HG03064 (cell line): Measurements from ENCODE around the gene SPTBN4.
"Not testable (repeated sequence)": the region's sequence is repeated elsewhere in the genome, so short reads cannot be mapped to it uniquely, and the experiment has no call there.

Source experiments
- ATAC-seq: cut with Tn5 transposase; IDR thresholded peaks from one replicate; pipeline ENCODE4 v1.9.1; 2021; ENCODE audit warnings: low read depth; ENCODE audit not compliant: unreplicated experiment

Gene SPTBN4

DNA sequence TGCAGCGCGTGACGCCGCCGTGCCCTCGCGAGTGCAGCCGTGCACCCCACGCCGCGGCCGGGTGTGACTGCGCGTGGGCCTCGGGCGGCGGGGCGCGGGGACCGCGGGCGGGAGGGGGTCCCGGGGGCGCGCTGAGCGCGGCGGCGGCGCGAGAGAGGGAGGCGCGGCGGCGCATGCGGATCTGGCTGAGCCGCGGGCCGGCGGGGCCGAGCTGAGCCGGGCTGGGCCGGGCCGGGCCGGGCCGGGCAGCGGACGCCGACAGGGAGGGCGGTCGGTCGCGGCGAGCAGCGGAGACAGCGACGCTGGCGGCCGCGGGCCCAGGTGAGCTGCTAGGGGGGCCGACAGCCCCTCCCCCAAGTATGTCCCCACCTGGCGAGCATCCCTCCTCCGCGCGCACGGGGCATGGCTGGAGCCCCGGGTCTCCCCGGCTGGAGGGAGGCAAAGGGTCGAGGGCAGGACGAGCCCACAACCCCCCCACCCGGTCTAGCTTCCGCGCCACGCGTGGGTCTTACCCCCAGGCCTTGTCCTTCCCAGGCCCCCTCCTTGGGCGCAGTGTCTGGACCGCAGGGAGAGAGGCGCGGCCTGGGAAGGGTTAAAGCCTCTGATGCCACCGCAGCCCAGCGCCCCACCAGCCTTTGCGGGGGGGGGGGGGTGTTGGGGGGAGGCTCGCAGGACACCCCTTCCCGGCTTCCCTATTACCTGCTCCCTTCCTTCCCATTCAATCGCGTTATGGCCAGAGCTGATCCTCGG, at the start of gene SPTBN4:
Gene SPTBN4 (plus strand): TSS at position 17 of the 750 bp plus-strand sequence. CDS start 5,621 bp downstream, outside the sequence.
- no peak for ATAC-seq

DNA sequence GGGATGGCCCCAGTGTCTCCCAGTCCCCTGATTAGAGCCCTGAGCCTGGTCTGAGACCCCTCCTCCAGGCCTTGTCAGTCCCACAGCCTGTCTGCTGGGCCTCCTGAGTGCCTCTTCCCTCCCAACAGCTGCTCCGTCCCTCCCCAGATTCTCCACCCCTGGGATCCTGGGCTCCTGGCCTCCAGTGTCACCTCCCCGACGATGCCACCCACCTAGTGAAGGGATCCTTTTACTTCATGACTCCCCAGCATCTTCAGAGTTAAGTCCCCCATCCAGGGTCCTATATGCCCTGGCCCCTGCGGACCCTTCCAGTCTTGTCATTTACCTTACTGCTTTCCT, 49.2 kb upstream of the SPTBN4 start:
- no peak for ATAC-seq

DNA sequence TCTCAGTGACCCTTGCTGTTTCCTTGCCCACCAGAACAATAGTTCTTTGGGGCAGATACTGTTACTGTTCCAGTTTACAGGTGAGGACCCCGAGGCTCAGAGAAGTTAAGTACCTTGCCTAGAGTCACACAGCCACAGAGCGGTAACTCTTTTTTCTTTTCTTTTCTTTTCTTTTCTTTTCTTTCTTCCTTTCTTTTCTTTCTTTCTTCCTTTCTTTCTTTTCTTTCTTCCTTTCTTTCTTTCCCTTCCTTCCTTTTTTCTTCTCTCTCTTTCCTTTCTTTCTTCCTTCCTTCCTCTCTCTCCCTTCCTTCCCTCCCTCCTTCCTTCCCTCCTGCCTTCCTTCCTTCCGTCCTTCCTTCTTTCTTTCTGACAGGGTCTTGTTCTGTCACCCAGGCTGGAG, 48.8 kb upstream of the SPTBN4 start:
- no peak for ATAC-seq

DNA sequence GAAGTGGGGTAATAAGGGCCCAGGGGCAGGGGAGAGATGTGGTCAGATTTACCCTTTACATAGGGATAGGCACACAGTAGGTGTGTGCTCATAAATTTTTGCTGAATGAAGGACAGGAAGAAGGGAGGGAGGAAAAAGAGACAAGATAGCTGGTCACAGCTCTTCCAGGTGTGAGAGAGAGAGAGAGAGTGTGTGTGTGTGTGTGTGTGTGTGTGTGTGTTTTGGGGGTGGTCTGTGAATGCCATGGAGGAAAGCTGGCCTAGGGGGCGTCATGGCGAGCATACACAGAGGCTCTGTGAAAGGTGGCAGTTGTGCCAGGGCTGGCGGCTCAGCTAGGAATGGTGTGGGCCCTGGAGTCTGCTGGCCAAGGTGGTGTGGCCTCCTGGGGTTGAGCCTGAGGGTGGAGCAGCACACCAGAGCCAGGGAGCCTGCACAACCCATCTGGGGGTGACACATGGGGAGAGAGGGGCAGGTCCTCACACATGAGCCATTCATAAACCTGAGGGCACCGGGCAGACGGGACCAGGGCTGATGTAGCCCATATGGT, 47.7 kb upstream of the SPTBN4 start:
- no peak for ATAC-seq

DNA sequence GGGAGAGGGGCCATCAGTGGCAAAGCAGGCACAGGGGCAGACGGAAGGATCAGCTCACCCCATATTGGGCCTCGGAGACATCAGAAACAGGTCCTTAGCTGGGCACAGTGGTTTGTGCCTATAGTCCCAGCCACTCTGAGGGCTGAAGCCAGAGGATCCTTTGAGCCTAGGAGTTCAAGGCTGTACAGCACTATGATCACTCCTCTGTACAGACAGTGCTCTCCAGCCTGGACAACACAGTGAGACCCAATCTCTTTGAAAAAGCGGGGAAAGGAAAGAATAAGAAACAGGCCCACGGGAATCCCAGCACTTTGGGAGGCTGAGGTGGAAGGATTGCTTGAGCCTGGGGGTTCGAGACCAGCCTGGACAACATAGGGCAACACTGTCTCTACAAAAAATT, 47.0 kb upstream of the SPTBN4 start:
- no peak for ATAC-seq

DNA sequence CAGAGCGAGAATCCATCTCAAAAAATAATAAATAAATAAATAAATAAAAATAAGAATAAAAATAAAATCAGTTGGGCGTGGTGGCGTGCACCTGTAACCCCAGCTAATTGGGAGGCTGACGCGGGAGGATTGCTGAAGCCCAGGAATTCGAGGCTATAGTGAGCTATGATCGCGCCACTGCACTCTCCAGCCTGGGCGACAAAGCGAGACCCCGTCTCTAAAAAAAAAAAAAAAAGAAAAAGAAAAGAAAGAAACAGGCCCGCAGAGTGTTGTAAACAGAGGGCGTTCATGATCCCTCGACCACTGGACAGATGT, 46.4 kb upstream of the SPTBN4 start:
- ATAC-seq: no peak

DNA sequence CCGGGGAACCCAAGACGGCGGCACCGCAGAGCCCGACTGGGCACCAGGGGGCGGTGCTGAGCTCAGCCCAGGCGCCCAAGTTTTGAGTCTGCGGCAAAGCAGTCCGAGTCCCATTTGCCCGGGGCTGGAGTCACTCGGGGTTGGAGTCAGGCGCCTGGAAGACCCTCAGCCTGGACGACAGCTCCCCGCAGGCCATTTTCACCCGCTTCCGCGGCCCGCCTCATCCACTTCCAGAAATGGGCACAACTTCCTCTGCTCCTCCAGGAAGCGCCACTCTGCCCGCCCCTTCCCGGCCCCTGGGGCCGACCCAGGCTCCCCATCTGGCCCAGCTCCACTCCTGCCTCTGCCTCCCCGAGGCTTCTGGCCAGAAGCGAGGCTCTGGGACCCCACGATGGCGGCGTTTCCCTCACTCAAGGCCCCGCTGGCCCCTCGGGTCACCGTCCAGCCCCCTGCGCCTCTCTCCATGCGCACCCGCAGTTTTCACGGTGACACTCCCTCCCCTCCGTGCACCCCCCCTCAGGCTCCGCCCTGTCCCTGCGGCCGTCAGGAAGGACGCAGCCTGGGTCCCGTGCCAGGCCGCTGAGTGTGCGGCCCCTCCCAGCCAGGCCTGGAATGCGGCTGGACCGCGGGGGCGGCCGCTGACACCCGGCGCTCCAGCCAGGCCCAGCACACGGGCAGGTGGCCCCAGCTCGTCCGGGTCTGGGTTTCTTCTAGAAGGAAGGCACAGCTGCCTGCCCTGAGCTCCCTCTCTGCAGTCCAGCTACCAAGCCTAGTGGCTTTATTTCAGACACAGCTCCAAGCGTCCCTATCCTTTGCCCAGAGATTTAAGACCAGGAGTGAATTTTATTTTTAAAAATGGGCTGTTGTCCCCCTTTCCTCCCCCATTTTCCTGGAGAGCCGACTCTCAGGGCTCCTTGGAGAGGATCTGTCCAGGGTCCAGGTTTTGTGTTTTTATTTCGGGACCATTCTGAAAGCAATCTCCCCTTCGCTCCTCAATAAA, 45.7 kb upstream of the SPTBN4 start:
- peak; percentile 31 for ATAC-seq

DNA sequence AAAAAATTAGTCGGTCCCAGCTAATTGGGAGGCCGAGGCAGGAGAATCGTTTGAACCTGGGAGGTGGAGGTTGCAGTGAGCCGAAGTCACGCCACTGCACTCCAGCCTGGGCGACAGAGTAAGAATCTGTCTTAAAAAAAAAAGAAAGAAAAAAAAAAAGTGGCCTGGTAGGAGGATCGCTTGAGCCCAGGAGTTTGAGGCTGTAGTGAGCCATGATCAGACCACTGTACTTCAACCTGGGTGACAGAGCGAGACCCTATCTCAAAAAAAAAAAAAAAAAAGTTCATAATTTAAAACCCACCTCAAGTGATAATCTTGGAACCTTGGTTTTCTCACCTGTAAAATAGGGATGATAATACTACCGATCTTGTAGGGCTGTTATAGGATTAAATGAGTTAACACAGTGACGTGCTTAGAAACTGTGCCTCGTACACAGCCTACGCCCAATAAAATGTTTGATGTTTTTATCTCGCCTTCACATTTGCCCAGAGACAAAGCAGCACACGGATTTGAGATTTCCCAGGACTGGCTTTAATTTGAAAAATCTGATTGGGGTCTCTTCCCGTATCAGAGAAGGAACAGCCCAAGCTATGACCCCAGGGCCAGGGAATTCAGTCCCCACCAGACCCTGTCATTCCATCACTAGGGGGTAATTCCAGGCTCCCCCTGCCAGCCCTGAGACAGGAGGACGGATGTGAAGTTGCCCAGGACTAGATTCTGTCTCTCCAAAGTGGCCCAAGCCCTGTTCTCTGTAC, 44.6 kb upstream of the SPTBN4 start:
- no peak for ATAC-seq

DNA sequence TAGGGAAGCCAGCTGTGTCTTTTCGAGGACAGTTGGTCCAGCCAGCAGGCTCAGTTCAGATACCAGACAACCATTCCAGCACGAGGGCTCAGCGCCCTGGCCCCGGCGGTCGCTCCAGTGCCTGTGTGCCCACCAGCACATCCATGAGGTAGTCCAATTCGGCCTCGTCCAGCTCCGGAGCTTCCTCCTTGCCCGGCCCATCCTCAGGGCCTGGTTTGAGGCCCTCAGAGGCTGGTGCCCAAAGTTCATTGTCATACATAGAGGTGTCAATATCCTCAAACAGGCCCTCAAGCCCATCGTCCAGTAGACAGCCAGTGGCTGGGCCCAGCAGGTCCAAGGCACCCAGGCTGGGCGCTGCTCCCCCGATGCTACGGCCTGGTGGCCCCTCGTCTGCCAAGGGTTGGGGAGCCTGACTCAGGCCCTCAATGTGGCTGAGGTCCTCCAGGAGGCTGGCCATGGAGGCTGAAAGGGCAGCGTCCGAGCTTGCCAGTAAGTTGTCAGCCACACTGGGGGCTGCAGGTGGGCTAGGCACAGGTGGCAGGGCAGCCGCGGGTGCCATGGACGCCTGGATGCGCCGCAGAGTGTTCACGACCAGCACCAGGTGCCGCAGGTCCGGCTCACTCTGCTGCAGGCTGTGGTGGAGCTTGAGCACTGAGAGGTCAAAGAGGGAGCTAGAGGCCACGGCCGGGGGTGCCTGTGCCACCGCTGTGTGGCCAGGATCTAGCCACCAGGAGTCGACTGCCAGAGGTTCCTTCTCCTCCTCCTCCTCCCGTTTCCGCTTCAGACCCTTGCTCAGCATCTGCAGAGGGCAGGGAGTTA, 43.8 kb upstream of the SPTBN4 start:
- no peak for ATAC-seq

DNA sequence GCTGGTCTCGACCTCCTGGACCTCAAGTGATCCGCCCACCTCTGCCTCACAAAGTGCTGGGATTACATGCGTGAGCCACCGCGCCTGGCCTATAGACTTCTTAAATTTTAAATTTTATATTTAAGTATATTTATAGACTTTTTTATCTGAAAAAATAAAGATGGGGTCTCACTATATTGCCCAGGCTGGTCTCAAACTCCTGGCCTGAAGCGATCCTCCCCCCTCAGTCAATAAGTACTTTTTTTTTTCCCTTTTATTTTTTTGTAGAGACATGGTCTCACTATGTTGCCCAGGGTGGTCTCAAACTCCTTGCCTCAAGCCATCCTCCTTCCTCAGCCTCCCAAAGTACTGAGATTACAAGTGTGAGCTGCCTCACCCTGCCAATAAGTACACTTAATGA, 42.9 kb upstream of the SPTBN4 start:
- ATAC-seq: no peak

DNA sequence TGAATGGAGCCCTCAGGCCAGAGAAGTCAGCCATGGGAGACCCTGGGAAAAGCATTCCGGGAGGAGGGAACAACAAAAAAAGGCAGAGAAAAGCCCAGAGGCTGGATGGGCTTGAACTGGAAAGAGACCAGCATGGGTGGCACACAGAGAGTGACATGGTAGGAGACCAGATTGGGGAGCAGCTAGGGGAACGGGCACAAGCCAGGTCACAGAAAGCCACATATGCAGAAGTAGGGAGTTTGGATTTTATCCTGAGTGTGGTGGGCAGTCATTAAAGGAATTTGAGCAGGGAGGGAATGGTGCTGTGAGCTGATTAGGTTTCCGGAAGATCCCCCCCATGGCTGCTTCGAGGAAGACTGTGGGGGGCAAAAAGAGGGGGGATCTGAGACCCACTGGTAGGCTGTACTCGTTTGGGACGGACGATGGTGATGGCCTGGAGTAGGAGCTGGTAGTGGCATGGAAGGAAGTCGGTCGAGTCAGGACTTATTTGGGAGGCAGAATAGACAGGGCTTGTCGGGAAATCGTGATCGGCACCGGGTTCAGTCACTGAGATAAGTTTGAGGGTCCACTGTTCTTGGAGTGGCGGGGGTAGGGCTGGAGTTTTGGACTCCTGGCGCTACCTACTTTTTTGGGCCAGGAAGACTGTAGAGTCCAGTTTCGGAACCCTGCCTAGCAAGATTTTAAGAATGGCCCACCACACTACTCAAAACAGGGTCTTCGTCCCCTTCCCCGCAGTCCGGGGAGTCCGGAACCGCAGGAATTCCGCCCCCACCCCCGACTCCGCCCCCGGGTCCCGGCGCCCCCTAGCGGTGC, 42.0 kb upstream of the SPTBN4 start:
- ATAC-seq: no peak

DNA sequence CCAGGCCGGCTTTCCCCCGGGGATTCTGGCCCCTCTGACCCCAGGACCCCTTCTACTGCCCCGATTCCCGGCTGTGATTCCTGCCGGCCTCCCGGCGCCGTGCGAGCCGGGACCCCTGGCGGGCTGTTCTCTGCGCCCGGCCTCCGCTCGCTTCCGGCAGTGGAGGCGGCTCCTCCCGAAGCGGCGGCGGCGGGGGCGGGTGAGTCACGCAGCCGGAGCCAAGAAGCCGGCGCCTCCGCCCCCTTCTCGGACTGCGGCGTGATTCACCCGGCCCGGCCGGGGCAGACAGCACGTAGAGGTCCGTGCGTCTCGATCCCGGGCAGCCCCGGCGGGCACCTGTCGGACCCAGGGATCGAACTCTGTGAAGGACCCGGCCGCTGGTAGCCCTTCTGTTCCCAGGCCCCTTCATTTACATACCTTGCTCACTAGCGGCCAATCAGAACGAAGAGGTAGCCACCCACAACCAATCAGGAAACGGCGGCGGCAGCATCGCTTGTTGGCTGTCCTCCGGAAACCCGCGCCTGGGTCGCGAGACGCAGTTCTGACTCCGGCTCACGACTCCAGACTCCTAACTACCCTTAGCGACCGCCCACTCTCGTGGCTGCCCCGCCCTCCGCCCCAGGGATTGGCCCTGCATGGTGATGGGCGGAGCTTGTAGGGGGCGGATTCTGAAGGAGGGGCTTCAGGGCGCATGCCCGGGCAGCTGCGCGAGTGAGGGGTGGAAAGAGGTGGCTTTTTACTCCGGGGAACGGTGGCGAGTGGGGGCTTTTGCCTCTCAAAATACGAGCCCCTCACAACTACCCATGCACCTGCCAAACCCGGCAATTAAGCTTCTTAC, 41.1 kb upstream of the SPTBN4 start, which contains the start of gene SERTAD1:
Gene SERTAD1 (minus strand): TSS at position 543 of the 838 bp plus-strand sequence. CDS start 2,446 bp downstream, outside the sequence.
- peak; percentile 78 for ATAC-seq

DNA sequence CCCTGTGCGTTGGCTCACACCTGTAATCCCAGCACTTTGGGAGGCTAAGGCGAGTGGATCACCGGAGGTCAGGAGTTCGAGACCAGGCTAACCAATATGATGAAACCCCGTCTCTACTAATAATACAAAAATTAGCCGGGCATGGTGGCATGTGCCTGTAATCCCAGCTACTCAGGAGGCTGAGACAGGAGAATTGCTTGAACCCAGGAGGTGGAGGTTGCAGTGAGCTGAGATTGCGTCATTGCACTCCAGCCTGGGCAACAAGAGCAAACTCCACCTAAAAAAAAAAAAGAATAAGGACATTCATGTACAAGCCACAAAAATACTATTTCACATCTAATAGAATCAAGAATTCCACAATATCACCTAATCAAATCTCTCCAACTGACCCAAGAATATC, 38.6 kb upstream of the SPTBN4 start:
- not testable (repeated sequence) for ATAC-seq

DNA sequence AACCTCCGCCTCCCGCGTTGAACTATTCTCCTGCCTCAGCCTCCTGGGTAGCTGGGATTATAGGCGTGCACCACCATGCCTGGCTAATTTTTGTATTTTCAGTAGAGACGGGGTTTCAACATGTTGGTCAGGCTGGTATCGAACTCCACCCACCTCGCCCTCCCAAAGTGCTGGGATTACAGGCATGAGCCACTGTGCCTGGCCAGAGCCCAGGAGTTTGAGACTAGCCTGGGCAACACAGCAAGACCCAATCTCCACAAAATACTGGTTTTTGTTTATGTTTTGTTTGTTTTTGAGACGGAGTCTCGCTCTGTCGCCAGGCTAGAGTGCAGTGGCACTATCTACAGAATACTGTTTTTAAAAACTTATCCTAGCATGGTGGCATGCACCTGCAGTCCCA, 36.6 kb upstream of the SPTBN4 start:
- ATAC-seq: not testable (repeated sequence)

DNA sequence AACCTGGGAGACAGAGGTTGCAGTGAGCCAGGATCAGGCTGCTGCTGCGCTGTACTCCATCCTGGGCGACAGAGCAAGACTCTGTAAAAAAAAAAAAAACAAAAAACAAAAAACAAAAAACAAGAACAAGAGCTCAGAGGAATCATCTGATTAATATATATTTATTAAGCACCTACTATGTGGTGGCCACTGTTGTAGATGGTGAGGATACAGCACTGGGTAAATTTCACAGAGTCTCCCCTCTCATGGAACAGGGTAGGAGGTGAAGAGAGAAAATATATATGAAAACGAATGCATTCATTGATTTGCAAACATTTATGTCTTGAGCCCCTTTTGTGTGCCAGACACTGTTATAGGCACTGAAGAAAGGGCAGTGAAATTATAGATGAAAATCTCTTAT, 35.1 kb upstream of the SPTBN4 start:
- no peak for ATAC-seq

DNA sequence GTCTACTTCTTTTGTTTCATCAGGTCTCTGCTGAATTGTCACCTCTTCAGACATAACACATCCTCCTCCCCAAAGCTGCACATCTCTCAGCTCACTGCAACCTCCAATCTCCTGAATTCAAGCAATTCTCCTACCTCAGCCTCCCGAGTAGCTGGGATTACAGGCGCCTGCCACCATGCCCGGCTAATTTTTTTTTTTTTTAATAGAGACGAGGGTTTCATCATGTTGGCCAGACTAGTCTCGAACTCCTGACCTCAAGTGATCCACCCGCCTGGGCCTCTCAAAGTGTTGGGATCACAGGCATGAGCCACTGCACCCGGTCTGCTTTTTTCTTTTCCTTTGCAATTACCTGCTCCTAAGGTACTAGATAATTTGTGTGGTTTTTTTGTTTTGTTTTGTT, 34.0 kb upstream of the SPTBN4 start:
- ATAC-seq: not testable (repeated sequence)

DNA sequence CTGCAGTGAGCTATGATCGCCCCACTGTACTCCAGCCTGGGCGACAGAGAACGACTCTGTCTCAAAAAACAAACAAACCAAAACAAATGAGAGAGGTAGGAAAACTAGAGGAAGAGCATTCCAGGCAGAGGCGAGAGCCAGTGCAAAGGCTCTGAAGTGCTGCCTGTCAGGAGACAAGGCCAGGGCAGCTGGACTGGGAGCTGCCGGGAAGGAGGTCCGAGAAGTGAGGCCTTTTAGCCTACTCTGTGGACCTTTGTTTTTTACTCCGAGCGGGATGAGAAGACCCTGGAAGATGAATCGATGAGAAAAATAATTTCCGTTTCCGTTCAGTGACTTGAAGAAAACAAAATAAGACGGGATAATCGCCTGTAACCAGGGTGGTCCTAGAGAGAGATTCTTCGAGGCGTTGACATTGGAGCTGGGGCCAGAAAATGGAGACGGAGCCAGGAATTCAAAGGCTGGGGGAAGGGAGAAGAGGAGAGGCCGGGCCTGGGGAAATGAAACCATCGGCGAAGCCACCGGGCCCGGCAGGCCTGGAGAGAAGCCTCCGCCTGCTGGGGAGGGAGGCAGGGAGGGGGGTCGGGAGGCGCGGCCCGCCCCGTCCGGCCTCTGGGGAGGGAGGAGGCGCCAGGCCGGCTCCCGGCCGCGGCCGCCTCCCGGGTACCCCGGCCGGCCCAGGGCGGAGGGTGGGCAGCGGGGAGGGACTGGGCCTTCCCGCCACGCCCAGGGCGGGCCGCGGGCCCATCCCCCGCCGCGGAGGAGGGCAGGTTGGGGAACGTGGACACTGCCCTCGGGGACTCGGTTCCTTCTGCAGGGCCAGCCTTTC, 33.2 kb upstream of the SPTBN4 start:
- no peak for ATAC-seq
